NCI-H187 treated with DMSO at 0.1 percent for 48 hours (cell line): Measurements from ENCODE around the gene XIRP2.
"Not testable (repeated sequence)": the region's sequence is repeated elsewhere in the genome, so short reads cannot be mapped to it uniquely, and the experiment has no call there.

ENCODE experiments used
- DNase-seq: peaks from one replicate; lab custom pipeline; 2025; lab: John Stamatoyannopoulos, UW

Gene XIRP2

GRCh38 chr2:167048829-167049228 lies 160.5 kb downstream of the XIRP2 start:
- DNase-seq = no peak

GRCh38 chr2:167049659-167050058 lies 161.4 kb downstream of the XIRP2 start:
- DNase-seq = no peak

DNA sequence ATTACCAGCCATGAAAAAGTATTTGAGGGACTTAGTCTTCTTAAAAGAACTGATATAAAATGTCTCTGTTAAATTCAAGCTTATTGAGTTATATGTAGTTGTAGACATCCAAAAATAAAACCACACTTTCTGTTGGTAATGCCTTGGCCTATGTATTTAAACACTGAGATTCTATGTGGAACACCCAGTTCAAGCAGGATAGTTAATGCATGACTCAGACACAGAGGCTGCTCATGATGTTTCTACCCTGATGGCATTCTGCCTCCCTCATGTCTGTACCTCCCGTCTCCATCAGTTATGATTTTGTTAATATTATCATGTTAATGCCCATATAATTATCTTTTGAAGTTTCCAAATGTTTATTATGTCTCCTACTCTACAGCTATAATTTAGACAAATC lies 164.5 kb downstream of the XIRP2 start:
- DNase-seq = no peak

GRCh38 chr2:167054881-167055280 lies 166.6 kb downstream of the XIRP2 start:
- DNase-seq = no peak

DNA sequence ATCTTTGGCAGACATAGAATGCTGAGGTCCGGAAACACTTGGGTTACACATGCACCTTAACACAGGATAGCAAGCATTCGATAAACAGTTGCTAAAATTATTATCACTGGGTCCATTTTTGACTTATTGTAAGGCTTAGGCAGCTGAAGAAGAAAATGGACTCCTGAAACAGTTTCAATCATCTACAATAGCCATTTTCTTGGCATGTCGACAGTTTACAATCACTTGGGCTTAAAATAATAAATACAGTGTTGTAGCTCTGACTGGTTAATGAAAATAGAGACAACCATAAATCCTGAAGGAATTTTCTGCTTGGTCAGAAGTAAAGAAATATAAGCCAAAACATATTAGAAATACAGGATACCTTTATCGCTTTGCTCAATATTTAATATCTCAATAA lies 169.2 kb downstream of the XIRP2 start:
- DNase-seq = no peak

DNA sequence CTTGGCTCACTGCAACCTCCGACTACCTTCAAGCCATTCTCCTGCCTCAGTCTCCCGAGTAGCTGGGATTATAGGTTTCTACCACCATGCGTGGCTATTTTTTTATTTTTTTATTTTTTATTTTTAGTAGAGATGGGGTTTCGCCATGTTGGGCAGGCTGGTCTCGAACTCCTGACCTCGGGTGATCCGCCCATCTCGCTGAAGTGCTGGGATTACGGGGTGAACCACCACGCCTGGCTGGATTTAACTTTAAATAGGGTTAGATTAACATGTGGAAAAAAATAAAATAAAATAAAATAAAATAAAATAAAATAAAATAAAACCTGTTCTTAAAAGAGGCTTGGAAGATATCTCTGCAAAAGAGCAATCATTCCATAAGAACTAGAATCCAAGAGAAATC lies 170.9 kb downstream of the XIRP2 start:
- DNase-seq = no peak

GRCh38 chr2:167069855-167070254 lies 181.6 kb downstream of the XIRP2 start:
- DNase-seq = no peak

DNA sequence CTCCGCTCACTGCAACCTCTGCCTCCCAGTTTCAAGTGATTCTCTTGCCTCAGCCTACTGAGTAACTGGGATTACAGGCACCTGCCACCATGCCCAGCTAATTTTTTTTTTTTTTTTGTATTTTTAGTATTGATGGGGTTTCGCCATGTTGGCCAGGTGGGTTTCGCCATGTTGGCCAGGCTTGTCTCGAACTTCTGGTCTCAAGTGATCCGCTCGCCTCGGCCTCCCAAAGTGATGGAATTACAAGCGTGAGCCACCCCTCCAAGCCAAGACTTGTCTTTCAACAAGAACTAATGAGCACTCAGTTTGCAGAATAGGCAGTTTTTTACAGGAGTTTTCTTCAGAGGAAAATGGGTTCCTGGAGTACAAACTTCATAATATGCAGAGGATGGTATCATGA lies 187.4 kb downstream of the XIRP2 start:
- DNase-seq = not testable (repeated sequence)

DNA sequence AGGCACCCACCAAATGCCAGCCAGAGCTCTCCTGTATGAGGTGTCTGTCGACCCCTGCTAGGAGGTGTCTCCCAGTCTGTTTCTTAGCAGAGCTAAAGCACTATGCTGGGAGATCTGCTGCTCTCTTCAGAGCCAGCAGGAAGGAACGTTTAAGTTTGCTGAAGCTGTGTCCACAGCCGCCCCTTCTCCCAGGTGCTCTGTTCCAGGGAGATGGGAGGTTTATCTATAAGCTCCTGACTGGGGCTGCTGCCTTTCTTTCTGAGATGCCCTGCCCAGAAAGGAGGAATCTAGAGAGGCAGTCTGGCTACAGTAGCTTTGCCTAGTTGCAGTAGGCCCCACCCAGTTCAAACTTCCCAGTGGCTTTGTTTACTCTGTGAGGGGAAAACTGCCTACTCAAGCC lies 210.7 kb downstream of the XIRP2 start:
- not testable (repeated sequence) for DNase-seq

GRCh38 chr2:167100506-167100905 lies 212.2 kb downstream of the XIRP2 start:
- no peak for DNase-seq

DNA sequence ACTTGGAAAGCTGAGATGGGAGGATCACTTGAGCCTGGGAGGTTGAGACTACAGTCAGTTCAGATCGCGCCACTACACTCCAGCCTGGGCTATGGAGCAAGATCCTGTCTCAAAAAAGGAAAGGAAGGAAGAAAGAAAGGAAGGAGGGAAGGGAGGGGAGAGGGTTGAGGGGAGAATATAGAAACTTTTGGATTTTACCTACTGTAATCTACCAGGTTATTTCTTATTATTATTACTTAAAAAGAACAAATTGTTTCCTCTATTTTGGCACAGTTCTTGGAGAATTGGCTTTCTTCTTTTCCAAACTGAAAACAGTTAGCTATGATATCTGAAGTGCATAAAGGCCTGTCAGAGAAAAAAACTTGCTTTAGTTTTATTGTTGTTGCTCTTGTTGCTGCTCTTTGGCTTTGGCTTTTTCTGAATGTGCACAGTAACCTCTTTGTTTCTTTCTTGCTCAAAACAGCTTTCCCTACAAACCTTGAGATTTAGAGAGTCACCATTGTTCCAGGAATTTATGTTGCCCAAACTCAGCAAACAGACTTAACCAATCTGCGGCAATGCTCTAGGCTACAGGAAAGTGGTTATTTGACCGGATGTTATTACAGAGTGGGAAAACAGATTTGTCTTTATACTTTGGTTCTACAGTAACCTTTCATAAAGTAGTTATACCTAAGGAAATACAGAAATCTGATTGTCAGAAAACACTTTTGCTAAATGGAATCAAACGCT lies 214.9 kb downstream of the XIRP2 start:
- no peak for DNase-seq

DNA sequence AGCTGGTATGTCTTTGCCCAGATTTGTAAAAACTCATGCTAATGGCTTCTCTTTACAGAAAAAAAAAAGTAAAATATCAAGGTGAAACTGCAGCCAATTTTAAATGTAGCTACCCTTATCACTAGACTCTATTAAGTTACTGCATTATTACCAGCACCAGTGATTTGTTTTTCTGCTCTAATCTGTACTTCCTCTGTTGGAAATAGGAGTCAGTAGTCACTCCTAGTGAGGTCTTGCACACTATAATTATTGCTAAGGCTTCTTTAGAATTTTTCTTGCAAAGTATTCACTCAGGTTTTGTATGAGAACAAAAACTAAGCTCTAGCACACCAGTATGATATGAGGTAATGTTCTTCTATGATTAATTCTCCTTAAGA lies 215.5 kb downstream of the XIRP2 start:
- no peak for DNase-seq

GRCh38 chr2:167104691-167105090 lies 216.4 kb downstream of the XIRP2 start:
- no peak for DNase-seq

- not testable (repeated sequence) for DNase-seq
Measured at GRCh38 chr2:167109682-167110081, 221.4 kb downstream of the XIRP2 start.

GRCh38 chr2:167110345-167110744 lies 222.1 kb downstream of the XIRP2 start:
- no peak for DNase-seq

- no peak for DNase-seq
Measured at GRCh38 chr2:167114018-167114417, 225.7 kb downstream of the XIRP2 start.

GRCh38 chr2:167115541-167115940 lies 227.3 kb downstream of the XIRP2 start:
- no peak for DNase-seq

DNA sequence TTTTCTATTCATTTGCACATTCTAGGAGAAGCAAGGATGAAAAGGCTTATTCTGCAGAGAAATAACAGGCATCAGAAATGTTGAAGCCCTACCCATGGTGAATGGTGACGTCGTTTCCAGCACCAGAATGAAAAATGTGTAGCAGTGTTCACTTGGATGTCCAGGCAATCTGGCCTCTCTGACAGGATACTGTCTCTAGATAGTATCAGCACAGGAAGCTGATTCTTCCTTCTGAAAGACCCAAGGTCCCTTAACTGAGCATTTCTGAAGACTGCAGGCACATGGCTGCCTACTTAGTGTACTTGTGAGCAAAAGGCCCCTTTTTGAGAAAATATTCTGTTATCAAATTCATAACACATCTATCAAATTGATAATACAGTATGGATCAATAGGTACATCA lies 234.1 kb downstream of the XIRP2 start:
- no peak for DNase-seq

GRCh38 chr2:167126165-167126564 lies 237.9 kb downstream of the XIRP2 start:
- no peak for DNase-seq

DNA sequence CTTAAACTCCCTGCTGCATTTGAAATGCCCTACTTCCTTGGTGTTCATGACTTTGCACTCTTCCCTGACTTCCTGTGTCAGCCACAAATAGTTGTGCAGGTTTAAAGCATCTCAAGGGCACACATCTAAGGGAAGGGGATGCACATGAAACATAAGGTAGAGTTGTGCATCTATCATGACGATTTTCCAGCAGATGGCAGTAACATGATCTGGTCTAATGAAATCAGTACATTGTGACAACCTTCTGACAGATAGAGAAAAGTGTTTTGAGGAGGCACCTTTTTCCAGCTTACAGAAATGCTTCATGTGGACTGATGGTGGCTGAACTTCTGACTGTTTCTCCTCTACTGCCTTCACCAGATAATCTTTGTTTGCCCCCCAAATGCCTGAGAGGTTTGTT lies 238.9 kb downstream of the XIRP2 start:
- no peak for DNase-seq

DNA sequence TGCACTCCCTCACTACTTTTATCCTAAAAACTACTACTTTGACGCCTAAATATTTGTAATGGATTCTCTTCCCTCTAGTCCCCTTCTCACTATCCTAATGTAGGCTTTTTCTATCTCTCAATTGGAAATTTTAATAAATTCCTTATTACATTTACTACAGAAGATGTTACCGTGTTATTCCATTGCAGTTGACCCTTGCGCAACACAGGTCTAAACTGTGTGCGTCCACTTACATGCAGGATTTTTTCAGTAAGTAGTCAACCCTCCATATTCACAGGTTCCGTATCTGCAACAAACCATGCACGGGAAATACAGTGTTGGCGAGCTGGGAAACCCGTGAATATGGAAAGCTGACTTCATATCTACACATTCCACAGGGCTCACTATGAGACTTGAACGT lies 239.8 kb downstream of the XIRP2 start:
- no peak for DNase-seq

- no peak for DNase-seq
Measured at GRCh38 chr2:167132066-167132465, 243.8 kb downstream of the XIRP2 start.

DNA sequence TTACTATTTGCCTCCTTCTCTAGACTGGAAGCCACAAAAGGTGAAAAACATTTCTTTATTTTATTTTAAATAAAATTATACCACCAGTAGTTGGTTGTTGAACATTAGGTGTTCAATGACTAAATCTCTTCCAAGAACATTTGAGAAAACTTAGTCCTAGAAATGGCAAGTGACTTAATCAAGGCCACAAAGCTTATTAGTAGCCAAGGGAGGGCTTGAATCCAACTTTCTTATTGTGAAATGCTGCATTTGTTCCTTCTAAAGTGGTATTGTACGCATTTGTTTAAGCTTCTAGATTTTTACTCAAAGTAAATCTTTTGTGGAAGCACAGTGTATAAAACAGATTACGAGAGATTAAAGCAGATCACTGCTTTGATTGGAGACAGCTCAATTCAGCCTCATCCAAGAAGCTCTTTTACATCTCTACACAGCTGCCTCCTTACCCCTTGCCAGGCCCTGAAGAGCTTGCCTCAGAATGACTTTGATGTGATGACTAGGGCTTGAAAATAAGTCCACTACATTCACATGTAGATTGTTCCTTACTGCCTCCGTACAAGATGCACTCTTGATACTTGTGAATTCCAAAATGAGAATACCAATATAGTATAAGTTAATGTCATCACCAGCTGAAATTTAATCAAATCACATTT lies 244.8 kb downstream of the XIRP2 start:
- DNase-seq = no peak

- DNase-seq = no peak
Measured at GRCh38 chr2:167133614-167134013, 245.3 kb downstream of the XIRP2 start.
